Measurements from ENCODE around the gene FAM227B. TPM values are rescaled to one million over a fixed set of nuclear protein-coding genes. Genes with fewer than 3 reads are reported as not detected.

Gene FAM227B
- total RNA-seq, 1 experiment from 2014 or later = 2.3 TPM

- BruUV-seq (replicated peaks) = no TSS peak
Measured at GRCh38 chr15:49625460-49626036, 4.9 kb upstream of the FAM227B start.

GRCh38 chr15:49624056-49624455 is 3.4 kb upstream of the FAM227B start:
- intact Hi-C loops (cut with micrococcal nuclease; ENCODE audit: unreplicated experiment) = loop anchor here (10.0 kb wide), 1 partner anchor 449 kb away; the partner anchor contains the start of gene GALK2
- Mint-ChIP-seq H3K4me1 (ENCODE audit: low read depth, unreplicated experiment) (no peaks in the 10 kb centered on the region), H3K4me3 (ENCODE audit: unreplicated experiment) (no peak overlapping the region), H3K9me3 (ENCODE audit: unreplicated experiment) (no peaks in the 10 kb centered on the region), H3K36me3 (ENCODE audit: insufficient read depth, unreplicated experiment) (peaks cover 16% of the 10 kb centered on the region), H3K27me3 (ENCODE audit: insufficient read depth, unreplicated experiment) (no peaks in the 10 kb centered on the region), H3K27ac (ENCODE audit: unreplicated experiment) (no peak overlapping the region)
- Histone ChIP-seq H3K4me3 (ENCODE audit: low read depth, low read length) (no peak overlapping the region), H3K27me3 (replicated peaks; ENCODE audit: control insufficient read depth, insufficient read depth, low read length) (no peaks in the 10 kb centered on the region), H3K36me3 (ENCODE audit: control insufficient read depth, insufficient read depth, low read length) (no peaks in the 10 kb centered on the region; the same call in 1 of the 2 replicates), H3K4me1 (peaks cover 6% of the 10 kb centered on the region), H3K9me3 (0 out of 2 replicates have a peak, but pooled peaks cover 7% of the 10 kb centered on the region)
- BruUV-seq (replicated peaks) = no TSS peak
- ChIA-PET CTCF (no interaction called here), POLR2A (no interaction called here)
- no peak for DNase-seq
- no peak for TF ChIP-seq CTCF (IDR thresholded peaks at IDR 0.05; ENCODE audit: insufficient read depth in 1 of 2, low read depth in 1 of 2, low read length in 1 of 2, severe bottlenecking in 1 of 2, unreplicated experiment in 1 of 2)

More at GRCh38 chr15:49625460-49626036, 4.9 kb upstream of the FAM227B start:
- Mint-ChIP-seq H3K36me3 (ENCODE audit: insufficient read depth, unreplicated experiment) (peaks cover 15% of the 10 kb centered on the region), H3K27me3 (ENCODE audit: insufficient read depth, unreplicated experiment) (no peaks in the 10 kb centered on the region), H3K4me1 (ENCODE audit: low read depth, unreplicated experiment) (no peaks in the 10 kb centered on the region), H3K9me3 (ENCODE audit: unreplicated experiment) (no peaks in the 10 kb centered on the region), H3K27ac (ENCODE audit: unreplicated experiment) (no peak overlapping the region), H3K4me3 (ENCODE audit: unreplicated experiment) (no peak overlapping the region)
- H3K4me3 ChIP-seq (ENCODE audit: low read depth, low read length) = no peak overlapping the region
- intact Hi-C loops (cut with micrococcal nuclease; ENCODE audit: unreplicated experiment) = loop anchor here (10.0 kb wide), 1 partner anchor 451 kb away; the partner anchor contains the start of gene GALK2
- H3K9me3 ChIP-seq = 0 out of 2 replicates have a peak, but pooled peaks cover 7% of the 10 kb centered on the region
- peaks cover 6% of the 10 kb centered on the region for H3K4me1 ChIP-seq
- no peaks in the 10 kb centered on the region for H3K27me3 ChIP-seq (replicated peaks; ENCODE audit: control insufficient read depth, insufficient read depth, low read length)
- POLR2A ChIA-PET = no interaction called here
- no peaks in the 10 kb centered on the region; the same call in 1 of the 2 replicates for H3K36me3 ChIP-seq (ENCODE audit: control insufficient read depth, insufficient read depth, low read length)
- TF ChIP-seq CTCF (IDR thresholded peaks at IDR 0.05; ENCODE audit: insufficient read depth in 1 of 2, low read depth in 1 of 2, low read length in 1 of 2, severe bottlenecking in 1 of 2, unreplicated experiment in 1 of 2) = no peak
- CTCF ChIA-PET = no interaction called here
- DNase-seq = no peak

GRCh38 chr15:49622561-49622960 is 1.9 kb upstream of the FAM227B start:
- H3K4me3 ChIP-seq (ENCODE audit: low read depth, low read length) = no peak overlapping the region
- H3K27me3 ChIP-seq (replicated peaks; ENCODE audit: control insufficient read depth, insufficient read depth, low read length) = no peaks in the 10 kb centered on the region
- ChIA-PET CTCF (no interaction called here), POLR2A (no interaction called here)
- Mint-ChIP-seq H3K36me3 (ENCODE audit: insufficient read depth, unreplicated experiment) (peaks cover 16% of the 10 kb centered on the region), H3K4me1 (ENCODE audit: low read depth, unreplicated experiment) (no peaks in the 10 kb centered on the region), H3K9me3 (ENCODE audit: unreplicated experiment) (no peaks in the 10 kb centered on the region), H3K27me3 (ENCODE audit: insufficient read depth, unreplicated experiment) (no peaks in the 10 kb centered on the region), H3K4me3 (ENCODE audit: unreplicated experiment) (no peak overlapping the region), H3K27ac (ENCODE audit: unreplicated experiment) (no peak overlapping the region)
- intact Hi-C loops (cut with micrococcal nuclease; ENCODE audit: unreplicated experiment) = loop anchor here (10.0 kb wide), 1 partner anchor 448 kb away; the partner anchor contains the start of gene GALK2
- peak in 1 of 2 experiments; percentile 1 for DNase-seq
- 0 out of 2 replicates have a peak, but pooled peaks cover 7% of the 10 kb centered on the region for H3K9me3 ChIP-seq
- no TSS peak for BruUV-seq (replicated peaks)
- no peak for TF ChIP-seq CTCF (IDR thresholded peaks at IDR 0.05; ENCODE audit: insufficient read depth in 1 of 2, low read depth in 1 of 2, low read length in 1 of 2, severe bottlenecking in 1 of 2, unreplicated experiment in 1 of 2)
- H3K36me3 ChIP-seq (ENCODE audit: control insufficient read depth, insufficient read depth, low read length) = no peaks in the 10 kb centered on the region; the same call in 1 of the 2 replicates
- H3K4me1 ChIP-seq = peaks cover 6% of the 10 kb centered on the region

All from Caco-2 (cell line).